LNCaP clone FGC (cell line): ENCODE results near the gene STT3B.

Source experiments
- DNase-seq: peaks from one replicate; pipeline ENCODE4 v3.0.0-alpha.2; 2011; ENCODE audit warnings: low read depth
- H3K4me3 ChIP-seq: 2 replicates; pipeline ENCODE4 v1.5.1; 2011; ENCODE audit warnings: mild to moderate bottlenecking, low read depth, low read length, control low read depth
- TF ChIP-seq, protein P1 (sequence below): IDR thresholded peaks from 2 replicates; pipeline ENCODE4 v1.5.1; 2012; ENCODE audit warnings: mild to moderate bottlenecking; ENCODE audit not compliant: control insufficient read depth, insufficient read depth; ENCODE audit errors: extremely low read depth

The STT3B gene

DNA sequence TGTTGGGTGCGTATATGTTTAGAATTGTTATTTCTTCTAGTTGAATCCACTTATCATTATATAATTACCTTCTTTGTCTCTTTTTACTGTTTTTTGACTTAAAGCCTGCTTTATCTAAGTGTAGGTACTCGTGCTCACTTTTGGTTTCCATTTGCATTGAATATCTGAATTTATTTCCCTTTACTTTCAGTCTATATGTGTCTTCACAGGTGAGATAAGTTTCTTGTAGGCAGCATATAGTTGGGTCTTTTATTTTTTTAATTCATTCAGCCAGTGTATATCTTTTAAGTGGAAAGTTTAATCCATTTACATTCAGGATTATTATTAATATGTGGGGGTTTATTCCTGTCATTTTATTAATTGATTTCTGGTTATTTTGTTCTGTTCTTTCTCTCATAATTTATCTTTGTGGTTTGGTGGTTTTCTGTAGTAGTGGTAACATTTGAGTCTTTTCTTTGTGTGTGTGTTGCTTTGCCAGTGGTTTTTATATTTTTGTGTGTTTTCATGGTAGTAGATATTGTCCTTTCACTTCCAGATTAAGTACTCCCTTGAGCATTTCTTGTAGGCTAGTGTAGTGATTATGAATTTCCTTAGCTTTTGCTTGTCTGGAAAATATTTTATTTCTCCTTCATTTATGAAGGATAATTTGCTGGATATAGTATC lies 27.3 kb downstream of the STT3B start:
- no peak for DNase-seq
- TF ChIP-seq, protein P1, sequence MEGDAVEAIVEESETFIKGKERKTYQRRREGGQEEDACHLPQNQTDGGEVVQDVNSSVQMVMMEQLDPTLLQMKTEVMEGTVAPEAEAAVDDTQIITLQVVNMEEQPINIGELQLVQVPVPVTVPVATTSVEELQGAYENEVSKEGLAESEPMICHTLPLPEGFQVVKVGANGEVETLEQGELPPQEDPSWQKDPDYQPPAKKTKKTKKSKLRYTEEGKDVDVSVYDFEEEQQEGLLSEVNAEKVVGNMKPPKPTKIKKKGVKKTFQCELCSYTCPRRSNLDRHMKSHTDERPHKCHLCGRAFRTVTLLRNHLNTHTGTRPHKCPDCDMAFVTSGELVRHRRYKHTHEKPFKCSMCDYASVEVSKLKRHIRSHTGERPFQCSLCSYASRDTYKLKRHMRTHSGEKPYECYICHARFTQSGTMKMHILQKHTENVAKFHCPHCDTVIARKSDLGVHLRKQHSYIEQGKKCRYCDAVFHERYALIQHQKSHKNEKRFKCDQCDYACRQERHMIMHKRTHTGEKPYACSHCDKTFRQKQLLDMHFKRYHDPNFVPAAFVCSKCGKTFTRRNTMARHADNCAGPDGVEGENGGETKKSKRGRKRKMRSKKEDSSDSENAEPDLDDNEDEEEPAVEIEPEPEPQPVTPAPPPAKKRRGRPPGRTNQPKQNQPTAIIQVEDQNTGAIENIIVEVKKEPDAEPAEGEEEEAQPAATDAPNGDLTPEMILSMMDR = no peak
- no peak overlapping the region for H3K4me3 ChIP-seq

DNA sequence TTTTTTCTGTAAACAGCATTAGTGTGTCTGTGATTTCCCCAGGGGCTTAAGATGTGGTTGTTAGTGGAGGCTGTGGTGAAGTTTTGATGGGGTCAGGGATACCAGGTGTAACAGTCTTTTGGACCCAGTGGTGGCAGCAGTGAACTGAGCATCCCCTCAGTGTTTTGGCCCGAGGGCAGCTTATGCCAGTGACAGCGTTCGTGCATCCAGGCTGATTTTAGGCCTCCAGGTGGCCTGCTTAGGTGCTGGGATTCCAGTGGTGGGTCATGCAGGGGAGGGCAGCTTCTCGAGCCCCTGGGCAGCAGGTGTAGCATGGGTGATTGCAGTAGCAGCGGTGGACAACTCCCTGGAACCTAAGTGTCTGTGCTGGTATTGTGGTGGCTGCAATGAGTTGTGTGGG lies 29.2 kb downstream of the STT3B start:
- TF ChIP-seq, protein P1 = no peak
- H3K4me3 ChIP-seq = no peak overlapping the region
- DNase-seq = no peak

DNA sequence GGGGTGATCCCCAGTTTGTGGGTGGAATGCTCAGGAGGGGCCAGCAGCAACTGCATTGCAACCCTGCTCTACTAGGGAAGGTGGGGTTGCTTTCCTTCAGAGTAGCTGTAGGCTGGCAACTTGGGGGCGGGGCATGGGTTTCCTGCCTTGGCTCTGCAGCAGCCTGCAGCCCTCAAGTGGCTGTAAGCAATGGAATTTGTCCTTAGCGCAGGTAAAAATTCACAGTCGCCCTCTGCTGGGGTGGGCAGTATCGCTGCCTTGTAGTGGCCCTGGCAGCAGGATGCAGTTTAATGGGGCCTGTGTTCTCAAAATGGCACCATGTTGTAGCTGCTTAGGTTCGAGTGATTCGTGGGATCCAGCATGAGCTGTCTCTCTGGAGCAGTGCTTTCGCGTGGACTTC lies 29.8 kb downstream of the STT3B start:
- DNase-seq = no peak
- no peak overlapping the region for H3K4me3 ChIP-seq
- TF ChIP-seq, protein P1 = no peak

DNA sequence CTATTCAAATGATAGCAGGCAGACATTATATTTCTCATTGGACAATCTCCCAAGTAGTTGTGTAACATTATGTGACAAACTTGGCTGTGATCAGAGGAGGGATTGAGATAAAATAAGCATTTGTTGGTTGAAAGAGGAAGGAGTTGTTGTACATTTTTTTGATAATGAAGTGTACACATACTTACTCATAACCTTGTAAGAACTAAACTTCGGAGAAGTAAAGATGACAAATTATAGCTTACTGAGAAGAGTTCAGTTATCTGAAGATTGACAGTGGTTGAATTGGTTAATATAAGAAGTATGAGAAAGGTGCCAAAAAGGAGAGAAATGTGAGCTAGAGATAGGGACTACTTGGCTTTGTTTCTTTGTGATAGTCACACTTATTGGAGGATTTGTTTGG lies 32.6 kb downstream of the STT3B start:
- TF ChIP-seq, protein P1 = no peak
- no peak overlapping the region for H3K4me3 ChIP-seq
- DNase-seq = no peak

DNA sequence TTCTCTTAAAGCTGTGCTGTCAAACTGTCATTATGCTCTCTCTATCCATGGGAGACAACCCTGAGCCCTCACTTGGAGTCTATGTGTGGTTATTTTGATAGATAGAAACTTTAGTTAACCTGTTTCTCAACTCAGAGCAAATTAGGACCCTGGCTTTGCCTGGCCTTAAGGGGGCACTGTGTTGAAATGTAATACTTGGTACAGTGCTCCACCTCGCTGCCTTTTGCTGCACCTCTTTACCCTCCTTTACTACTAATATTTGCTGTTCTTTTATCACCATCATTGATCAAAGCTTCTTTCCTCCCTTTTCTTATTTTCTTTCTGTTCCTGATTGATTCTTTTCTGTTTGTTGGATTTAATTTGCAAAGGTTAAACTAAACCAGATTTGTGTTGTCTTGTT lies 34.3 kb downstream of the STT3B start:
- TF ChIP-seq, protein P1 = peak; percentile 32
- DNase-seq = no peak

DNA sequence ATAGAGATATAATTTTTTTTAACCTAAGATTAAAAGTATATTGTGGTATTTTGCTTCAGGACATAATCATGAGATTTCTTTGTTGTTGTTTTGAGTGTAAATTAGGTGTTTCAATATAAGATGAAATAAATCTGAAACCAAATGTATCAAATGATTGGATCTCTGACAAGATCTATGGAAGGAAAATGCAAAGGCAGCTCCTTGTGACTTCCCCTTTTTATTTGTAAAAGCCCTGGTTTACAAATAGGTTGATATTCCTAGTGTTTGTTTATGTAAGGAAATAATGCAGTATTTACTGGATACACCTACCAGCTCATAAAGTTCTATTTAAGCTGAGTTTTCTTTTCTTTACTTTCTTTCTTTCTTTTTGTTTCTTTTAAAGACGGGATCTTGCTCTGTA lies 35.9 kb downstream of the STT3B start:
- DNase-seq = no peak
- TF ChIP-seq, protein P1 = no peak
- H3K4me3 ChIP-seq = no peak overlapping the region

More for the DNA sequence above, 34.3 kb downstream of the STT3B start:
- no peak overlapping the region for H3K4me3 ChIP-seq

DNA sequence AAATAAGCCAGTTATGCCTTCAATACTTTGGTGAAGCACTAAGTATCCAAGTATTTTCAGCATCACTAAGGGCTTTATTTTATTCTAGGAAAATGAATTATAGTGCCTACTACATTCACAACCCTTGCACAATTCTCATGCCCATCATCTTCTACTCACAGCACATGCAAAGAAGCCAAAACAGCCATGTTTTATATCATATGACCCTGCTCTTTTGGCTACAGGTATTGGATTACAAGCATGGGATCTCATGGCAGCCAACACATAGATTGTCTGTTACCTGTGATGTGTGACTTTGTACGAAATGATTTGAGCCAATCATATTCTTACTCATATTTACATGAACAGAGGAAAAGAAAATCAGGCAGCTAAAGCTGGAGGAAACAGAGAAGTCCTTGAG lies 38.6 kb downstream of the STT3B start:
- H3K4me3 ChIP-seq = no peak overlapping the region
- no peak for DNase-seq
- TF ChIP-seq, protein P1 = no peak
